Measurements from ENCODE around the gene MAP3K6.

The MAP3K6 gene

GRCh38 chr1:27353629-27354028, 13.1 kb downstream of the MAP3K6 start:
- no peak for DNase-seq

GRCh38 chr1:27353166-27353565, 13.6 kb downstream of the MAP3K6 start:
- no peak for DNase-seq

GRCh38 chr1:27351541-27352107, 15.1 kb downstream of the MAP3K6 start:
- DNase-seq = no peak

GRCh38 chr1:27350663-27351540, 15.9 kb downstream of the MAP3K6 start:
- no peak for DNase-seq

GRCh38 chr1:27349784-27350662, 16.7 kb downstream of the MAP3K6 start:
- peak; percentile 26 for DNase-seq

- peak; percentile 78 for DNase-seq
Measured at GRCh38 chr1:27348861-27349783, 17.6 kb downstream of the MAP3K6 start.

- no peak for DNase-seq
Measured at GRCh38 chr1:27346991-27347624, 19.7 kb downstream of the MAP3K6 start.

GRCh38 chr1:27346357-27346756, 20.4 kb downstream of the MAP3K6 start:
- no peak for DNase-seq

GRCh38 chr1:27345272-27345671, 21.5 kb downstream of the MAP3K6 start:
- no peak for DNase-seq

GRCh38 chr1:27343639-27344025, 23.1 kb downstream of the MAP3K6 start:
- DNase-seq = no peak

GRCh38 chr1:27342778-27343638, 23.8 kb downstream of the MAP3K6 start:
- peak; percentile 42 for DNase-seq

GRCh38 chr1:27342391-27342777, 24.4 kb downstream of the MAP3K6 start:
- DNase-seq = no peak

- peak; percentile 85 for DNase-seq
Measured at GRCh38 chr1:27341525-27342252, 25.1 kb downstream of the MAP3K6 start, which contains the start of gene SYTL1. SYTL1 (plus strand) TSS chr1:27342022; CDS start chr1:27345335, 3,313 bp downstream.

GRCh38 chr1:27339213-27339612, 27.5 kb downstream of the MAP3K6 start:
- DNase-seq = no peak

- DNase-seq = no peak
Measured at GRCh38 chr1:27338751-27339150, 28.0 kb downstream of the MAP3K6 start.

- no peak for DNase-seq
Measured at GRCh38 chr1:27336756-27337155, 30.0 kb downstream of the MAP3K6 start.

- no peak for DNase-seq
Measured at GRCh38 chr1:27335506-27336422, 31.0 kb downstream of the MAP3K6 start.

GRCh38 chr1:27333717-27334279, 33.0 kb downstream of the MAP3K6 start:
- no peak for DNase-seq
